H1 (cell line): Measurements from ENCODE around the gene ROBO4. TPM values are rescaled to one million over a fixed set of nuclear protein-coding genes. Genes with fewer than 3 reads are reported as not detected.

Experiments
- CTCF ChIA-PET: fragments of 300-600 bp; sonication (Branson Sonifier 250); formaldehyde crosslinking; loops from one replicate; lab custom pipeline; 2021; ENCODE audit not compliant: partially characterized antibody; lab: Charles Lee
- POLR2A ChIA-PET: fragments of 300-600 bp; sonication (Branson Sonifier 250); formaldehyde crosslinking; loops from one replicate; lab custom pipeline; 2021; ENCODE audit warnings: inconsistent platforms; ENCODE audit not compliant: partially characterized antibody; lab: Charles Lee
- DNase-seq, 2 experiments: peaks; one replicate each; pipeline versions ENCODE4 v3.0.0 to v3.0.0-alpha.2; 2010 to 2022; ENCODE audit warnings: low spot score in 2 of 2, low read depth in 1 of 2, mixed read lengths in 1 of 2
- FAIRE-seq: peaks from 2 replicates; lab custom pipeline; 2011; peaks lifted over from hg19 to GRCh38; lab: Jason Lieb, UNC
- H2AFZ ChIP-seq: 2 replicates; pipeline ENCODE4 v1.8.1; 2012; ENCODE audit warnings: low read length, inconsistent platforms
- H2AK5ac ChIP-seq: 2 replicates; pipeline ENCODE4 v1.6.1; 2013; ENCODE audit warnings: low read depth, low read length
- H2BK120ac ChIP-seq: replicated peaks from 2 replicates; pipeline ENCODE3; 2013; ENCODE audit warnings: low read depth, low read length, inconsistent platforms
- H2BK12ac ChIP-seq: 2 replicates; pipeline ENCODE4 v1.6.1; 2013; ENCODE audit warnings: low read depth, low read length
- H2BK15ac ChIP-seq: 2 replicates; pipeline ENCODE4 v1.6.1; 2013; ENCODE audit warnings: low read length
- H2BK20ac ChIP-seq: 2 replicates; pipeline ENCODE4 v1.6.1; 2013; ENCODE audit warnings: low read length
- H2BK5ac ChIP-seq: 2 replicates; pipeline ENCODE4 v1.6.1; 2013; ENCODE audit warnings: low read depth, low read length
- H3K14ac ChIP-seq: 2 replicates; pipeline ENCODE4 v1.6.1; 2013; ENCODE audit warnings: inconsistent platforms; ENCODE audit not compliant: insufficient read length
- H3K18ac ChIP-seq: 2 replicates; pipeline ENCODE4 v1.6.1; 2013; ENCODE audit warnings: low read length; ENCODE audit errors: extremely low read depth
- H3K23ac ChIP-seq: 2 replicates; pipeline ENCODE4 v1.6.1; 2013; ENCODE audit warnings: inconsistent platforms; ENCODE audit not compliant: insufficient read length
- H3K23me2 ChIP-seq: 2 replicates; pipeline ENCODE4 v1.6.1; 2013; ENCODE audit warnings: low read depth, low read length
- H3K27ac ChIP-seq: 2 replicates; pipeline ENCODE4 v1.6.1; 2011; ENCODE audit warnings: low read depth, low read length, inconsistent platforms
- H3K27me3 ChIP-seq, 4 experiments: replicated peaks in 1 of 4; 1 replicate in 1 of 4; 2 replicates in 3 of 4; pipeline versions ENCODE4 v1.6.1 to v1.8.1; 2011 to 2013; ENCODE audit warnings: low read length in 3 of 4, mild to moderate bottlenecking in 3 of 4, inconsistent platforms in 2 of 4, mixed read lengths in 2 of 4, moderate library complexity in 1 of 4; ENCODE audit not compliant: control insufficient read depth in 3 of 4, insufficient read depth in 3 of 4; ENCODE audit errors: extremely low read depth in 1 of 4
- H3K36me3 ChIP-seq, 4 experiments: 2 replicates each; pipeline versions ENCODE4 v1.6.1 to v1.8.1; 2011 to 2013; ENCODE audit warnings: mild to moderate bottlenecking in 4 of 4, low read length in 3 of 4, moderate library complexity in 2 of 4, control low read depth in 1 of 4, inconsistent platforms in 1 of 4; ENCODE audit not compliant: insufficient read depth in 4 of 4, control insufficient read depth in 2 of 4
- H3K4ac ChIP-seq: replicated peaks from 2 replicates; pipeline ENCODE3; 2013; ENCODE audit warnings: low read length, low read depth, mixed read lengths, inconsistent platforms; ENCODE audit not compliant: insufficient read length
- H3K4me1 ChIP-seq, 4 experiments: replicated peaks in 1 of 4; 1 replicate in 1 of 4; 2 replicates in 3 of 4; pipeline versions ENCODE4 v1.6.1 to v1.8.1; 2011 to 2013; ENCODE audit warnings: low read length in 3 of 4, inconsistent platforms in 2 of 4, mixed read lengths in 1 of 4; ENCODE audit not compliant: insufficient read depth in 4 of 4, control insufficient read depth in 3 of 4
- H3K4me2 ChIP-seq, 2 experiments: 2 replicates each; pipeline versions ENCODE4 v1.6.1 to v1.8.1; 2011 to 2013; ENCODE audit warnings: low read depth in 2 of 2, low read length in 2 of 2, control low read depth in 1 of 2, inconsistent platforms in 1 of 2, mild to moderate bottlenecking in 1 of 2; ENCODE audit not compliant: insufficient read depth in 1 of 2
- H3K4me3 ChIP-seq, 4 experiments: fragments of 200-600, 300-600 bp in 1 of 4; sonication (generic), shearing (Covaris generic), sonication (Bioruptor Twin) in 1 of 4; 2 replicates each; pipeline versions ENCODE4 v1.5.1 to v1.8.1; 2011 to 2016; ENCODE audit warnings: low read length in 4 of 4, low read depth in 3 of 4, control low read depth in 2 of 4, inconsistent platforms in 2 of 4, mild to moderate bottlenecking in 2 of 4, mixed read lengths in 1 of 4, moderate library complexity in 1 of 4; ENCODE audit not compliant: insufficient read depth in 2 of 4; ENCODE audit errors: extremely low read depth in 1 of 4
- H3K56ac ChIP-seq: replicated peaks from 2 replicates; pipeline ENCODE3; 2013; ENCODE audit warnings: low read depth, mild to moderate bottlenecking, mixed read lengths, low read length, inconsistent platforms; ENCODE audit not compliant: insufficient read length
- H3K79me1 ChIP-seq: 2 replicates; pipeline ENCODE4 v1.6.1; 2013; ENCODE audit warnings: low read depth, low read length, control low read depth
- H3K79me2 ChIP-seq, 2 experiments: 2 replicates each; pipeline versions ENCODE4 v1.6.1 to v1.8.1; 2012 to 2013; ENCODE audit warnings: low read length in 2 of 2, mild to moderate bottlenecking in 2 of 2, inconsistent platforms in 1 of 2; ENCODE audit not compliant: insufficient read depth in 2 of 2, control insufficient read depth in 1 of 2
- H3K9ac ChIP-seq, 4 experiments: replicated peaks in 1 of 4; 1 replicate in 1 of 4; 2 replicates in 3 of 4; pipeline versions ENCODE4 v1.6.1 to v1.8.1; 2011 to 2013; ENCODE audit warnings: low read depth in 3 of 4, low read length in 3 of 4, control low read depth in 2 of 4, mild to moderate bottlenecking in 2 of 4, moderate library complexity in 2 of 4, inconsistent platforms in 1 of 4; ENCODE audit errors: extremely low read depth in 1 of 4
- H3K9me3 ChIP-seq, 2 experiments: 2 replicates each; pipeline versions ENCODE4 v1.6.1 to v1.8.1; 2012 to 2013; ENCODE audit warnings: mild to moderate bottlenecking in 2 of 2, moderate library complexity in 2 of 2, control low read depth in 1 of 2, inconsistent platforms in 1 of 2, low read depth in 1 of 2, low read length in 1 of 2, mixed read lengths in 1 of 2; ENCODE audit not compliant: insufficient read depth in 2 of 2
- H4K20me1 ChIP-seq, 2 experiments: replicated peaks in 1 of 2; 2 replicates each; pipeline versions ENCODE3 to v1.8.1; 2011 to 2013; ENCODE audit warnings: inconsistent platforms in 2 of 2, low read length in 2 of 2, mild to moderate bottlenecking in 1 of 2; ENCODE audit not compliant: insufficient read depth in 2 of 2, control insufficient read depth in 1 of 2
- H4K5ac ChIP-seq: 2 replicates; pipeline ENCODE4 v1.6.1; 2013; ENCODE audit warnings: low read length, low read depth, mixed read lengths, inconsistent platforms; ENCODE audit not compliant: insufficient read length
- H4K8ac ChIP-seq: 2 replicates; pipeline ENCODE4 v1.8.0; 2013; ENCODE audit warnings: mild to moderate bottlenecking, moderate library complexity, low read length, inconsistent platforms; ENCODE audit not compliant: insufficient read depth; ENCODE audit errors: extremely low read depth
- H4K91ac ChIP-seq: replicated peaks from 2 replicates; pipeline ENCODE3; 2013; ENCODE audit warnings: low read length, mixed read lengths, inconsistent platforms; ENCODE audit not compliant: insufficient read length
- WGBS, 2 experiments: shearing (Covaris generic) in 1 of 2; methylation state at CpG; one replicate each; pipeline versions ENCODE4 v1.1.6 to v1.1.7; 2013 to 2015; ENCODE audit warnings: low lambda C conversion rate in 2 of 2, mixed read lengths in 2 of 2, inconsistent platforms in 1 of 2, low coverage in 1 of 2, missing lambda C conversion rate in 1 of 2; ENCODE audit not compliant: insufficient replicate concordance in 2 of 2, insufficient coverage in 1 of 2, insufficient read length in 1 of 2; ENCODE audit errors: extremely low coverage in 1 of 2, missing lambda C conversion rate in 1 of 2; 5-methylcytosine and 5-hydroxymethylcytosine counted together
- polyA plus RNA-seq, 7 experiments: library from polyadenylated mRNA; depleted of rRNA in 3 of 7; stranded (reverse) in 5 of 7; unstranded in 2 of 7; fragments of >200 nt in 5 of 7; fragments of 200-250 nt in 2 of 7; gene quantifications; 1 replicate in 5 of 7; 2 replicates in 1 of 7; 4 replicates in 1 of 7; pipeline versions ENCODE4 v1.2.1 to v1.2.3, GENCODE V29; 2011 to 2013; ENCODE audit warnings: missing spikeins in 2 of 7, mixed read lengths in 2 of 7
- total RNA-seq: library from RNA; stranded (reverse); fragmentation: NEBNext Ultra II Directional; extraction: Animal tissue kit (Norgen Biotek cat#: 25700); gene quantifications from 2 replicates; pipeline ENCODE4 v1.2.1, GENCODE V29; 2021
- TF ChIP-seq, protein P1 (sequence below): IDR thresholded peaks from 2 replicates; pipeline ENCODE4 v1.6.1; 2012; ENCODE audit warnings: low read length, inconsistent platforms

The ROBO4 gene
- total and polyA plus RNA-seq, 2 of the 8 experiments (the other 6 are each of a cell fraction or from before 2014, with no cell fraction given): 0.03 TPM; not detected in 1

DNA sequence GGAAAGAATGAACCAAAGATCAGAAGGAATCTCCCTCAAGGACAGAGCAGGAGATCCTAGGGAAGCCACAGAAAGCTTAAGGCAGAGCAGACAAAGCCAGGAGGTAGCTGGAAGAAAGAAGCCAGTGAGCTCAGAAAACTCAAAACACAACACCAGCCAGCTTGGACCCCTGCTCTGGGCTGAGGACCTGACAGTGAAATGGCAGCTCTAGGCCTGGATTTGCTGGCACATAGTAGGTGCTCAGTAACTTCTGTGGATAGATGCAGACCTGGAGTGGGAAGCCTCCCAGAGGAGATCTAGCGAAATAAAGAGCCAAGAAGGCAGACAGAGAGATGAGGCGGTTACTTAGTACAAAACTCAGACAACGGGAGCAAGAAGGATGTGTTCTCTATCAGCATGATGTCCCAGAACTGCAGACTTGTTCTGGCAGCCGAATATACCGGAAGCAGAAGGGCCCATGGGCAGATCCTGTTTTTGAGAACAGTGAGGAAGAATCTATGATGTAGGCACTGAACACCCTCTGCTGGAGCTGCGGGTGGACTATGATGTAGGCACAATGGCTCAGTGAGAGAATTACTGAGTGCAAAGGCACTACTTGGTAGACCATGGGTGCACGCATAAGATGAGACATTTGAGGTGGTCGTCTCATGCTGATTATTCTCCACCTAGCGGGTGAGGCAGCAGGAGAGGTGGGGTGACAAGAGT lies 4.8 kb downstream of the ROBO4 start:
- Histone ChIP-seq H4K20me1 (no peaks in the 10 kb centered on the region), H4K5ac (no peak overlapping the region), H2BK5ac (no peak overlapping the region), H2BK20ac (no peak overlapping the region), H3K9ac (no peak overlapping the region), H2BK120ac (no peak overlapping the region), H3K14ac (no peak overlapping the region), H2BK12ac (no peak overlapping the region), H3K36me3 (no peaks in the 10 kb centered on the region), H2AFZ (no peak overlapping the region), H3K23me2 (no peaks in the 10 kb centered on the region), H3K23ac (no peak overlapping the region), H3K56ac (no peak overlapping the region), H3K27ac (no peak overlapping the region), H3K27me3 (peaks cover 0 to 3% (median under 1%) of the 10 kb centered on the region in 4 experiments; a peak in 2 of 7 replicates), H3K4me2 (no peak overlapping the region), H3K79me2 (no peaks in the 10 kb centered on the region), H3K18ac (no peak overlapping the region), H3K79me1 (no peaks in the 10 kb centered on the region), H3K4me3 (no peak overlapping the region)
- ChIA-PET CTCF (interaction anchor here (0.6 to 4.8 kb wide), 10 partner anchors 15 to 1000 kb away, joined by 3 to 22 read pairs (median 4); no protein-coding TSS in a partner anchor), POLR2A (interaction anchor here (1.5 to 1.8 kb wide), 2 partner anchors 11 to 17 kb away, joined by 3 to 7 read pairs; no protein-coding TSS in a partner anchor)
- no peak for DNase-seq
- no peak for FAIRE-seq
- TF ChIP-seq, protein P1, sequence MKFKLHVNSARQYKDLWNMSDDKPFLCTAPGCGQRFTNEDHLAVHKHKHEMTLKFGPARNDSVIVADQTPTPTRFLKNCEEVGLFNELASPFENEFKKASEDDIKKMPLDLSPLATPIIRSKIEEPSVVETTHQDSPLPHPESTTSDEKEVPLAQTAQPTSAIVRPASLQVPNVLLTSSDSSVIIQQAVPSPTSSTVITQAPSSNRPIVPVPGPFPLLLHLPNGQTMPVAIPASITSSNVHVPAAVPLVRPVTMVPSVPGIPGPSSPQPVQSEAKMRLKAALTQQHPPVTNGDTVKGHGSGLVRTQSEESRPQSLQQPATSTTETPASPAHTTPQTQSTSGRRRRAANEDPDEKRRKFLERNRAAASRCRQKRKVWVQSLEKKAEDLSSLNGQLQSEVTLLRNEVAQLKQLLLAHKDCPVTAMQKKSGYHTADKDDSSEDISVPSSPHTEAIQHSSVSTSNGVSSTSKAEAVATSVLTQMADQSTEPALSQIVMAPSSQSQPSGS: no peak
- TF ChIP-seq, all 59 proteins: peak for 0
- no peaks in the 10 kb centered on the region for H3K4me1 ChIP-seq
- 85% methylated on average over 9 of the region's 9 CpGs; no CpG with 5 or more reads in 1 of the 2 experiments for WGBS, 2 experiments
- H4K8ac ChIP-seq: no peak overlapping the region
- H4K91ac ChIP-seq: no peak overlapping the region
- no peak overlapping the region for H2AK5ac ChIP-seq
- H3K4ac ChIP-seq: no peak overlapping the region
- H2BK15ac ChIP-seq: no peak overlapping the region
- H3K9me3 ChIP-seq: no peaks in the 10 kb centered on the region
